HFF-Myc (cell line): ENCODE data around the gene MYL12A.

Source experiments
- DNase-seq: peaks from one replicate; pipeline ENCODE4 v3.0.0-alpha.2; 2011; ENCODE audit warnings: low read depth; ENCODE audit errors: extremely low read depth
- H3K4me3 ChIP-seq: replicated peaks from 2 replicates; pipeline ENCODE4 v1.5.1; 2011; ENCODE audit warnings: low read depth, mild to moderate bottlenecking, control low read depth, low read length
- CTCF ChIP-seq: IDR thresholded peaks from 2 replicates; pipeline ENCODE4 v1.5.1; 2012; ENCODE audit warnings: mild to moderate bottlenecking, low read depth, low read length, control low read depth; ENCODE audit errors: missing control alignments

Gene MYL12A

GRCh38 chr18:3297025-3297984 is 49.7 kb downstream of the MYL12A start:
- peak overlapping the region; percentile 63 for H3K4me3 ChIP-seq
- TF ChIP-seq CTCF: peak; percentile 71
- DNase-seq: peak; percentile 93

GRCh38 chr18:3304832-3305231 is 57.2 kb downstream of the MYL12A start:
- DNase-seq: no peak
- H3K4me3 ChIP-seq: no peak overlapping the region
- TF ChIP-seq CTCF: no peak

GRCh38 chr18:3305354-3305762 is 57.8 kb downstream of the MYL12A start:
- peak; percentile 96 for DNase-seq
- H3K4me3 ChIP-seq: no peak overlapping the region
- no peak for TF ChIP-seq CTCF
